GM18505 (cell line): Measurements from ENCODE around the gene TMEM273.

ENCODE experiments used
- ATAC-seq: cut with Tn5 transposase; IDR thresholded peaks from one replicate; pipeline ENCODE4 v1.9.1; 2021; ENCODE audit not compliant: unreplicated experiment
- POLR2A ChIP-seq: IDR thresholded peaks from 4 replicates; pipeline ENCODE4 v1.6.1; 2011; ENCODE audit warnings: borderline replicate concordance; ENCODE audit not compliant: insufficient read depth, insufficient read length; ENCODE audit errors: extremely low read depth

TMEM273 gene

GRCh38 chr10:49168831-49169500 is 19.2 kb downstream of the TMEM273 start:
- no peak for ATAC-seq
- TF ChIP-seq POLR2A: no peak

GRCh38 chr10:49168171-49168540 is 20.0 kb downstream of the TMEM273 start:
- ATAC-seq: no peak
- TF ChIP-seq POLR2A: no peak

DNA sequence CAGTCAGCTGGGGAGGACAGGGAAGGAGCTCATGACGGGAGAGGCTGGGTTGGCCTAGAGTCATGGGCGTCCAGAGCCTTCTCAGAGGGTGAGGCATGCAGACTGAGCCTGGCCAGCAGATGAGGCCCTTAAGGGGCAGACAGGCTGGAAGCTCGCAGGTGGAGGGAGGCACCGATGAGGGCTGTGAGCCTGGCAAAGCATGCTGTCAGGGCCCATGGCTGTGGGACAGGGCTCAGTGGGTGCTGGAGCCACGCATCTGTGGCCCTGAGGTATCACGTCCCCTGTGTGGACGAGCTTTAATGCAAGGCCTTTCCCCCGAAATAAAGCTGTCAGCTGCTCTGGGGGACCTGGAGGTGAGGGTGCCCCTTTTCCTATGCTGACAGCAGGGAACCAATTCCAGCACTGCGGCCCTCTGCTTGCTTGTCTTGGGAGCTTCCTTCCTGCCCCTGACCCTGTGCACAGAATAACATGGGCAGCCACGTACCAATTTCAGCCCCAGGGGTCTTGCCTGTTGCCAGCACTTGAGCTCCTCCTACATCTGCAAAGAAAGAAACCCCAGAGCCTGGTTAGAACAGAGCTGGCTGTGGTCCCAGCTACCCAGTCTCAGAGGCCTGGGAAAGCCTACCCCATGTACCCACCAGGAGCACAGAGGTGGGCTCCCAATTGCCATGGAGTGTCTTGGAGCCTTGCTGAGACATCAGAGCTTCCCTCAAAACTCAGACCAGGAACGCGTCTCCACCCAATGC is 20.6 kb downstream of the TMEM273 start:
- ATAC-seq: no peak

GRCh38 chr10:49166484-49167400 is 21.4 kb downstream of the TMEM273 start:
- ATAC-seq: no peak
- TF ChIP-seq POLR2A: no peak

More for the DNA sequence above, 20.6 kb downstream of the TMEM273 start:
- no peak for TF ChIP-seq POLR2A

DNA sequence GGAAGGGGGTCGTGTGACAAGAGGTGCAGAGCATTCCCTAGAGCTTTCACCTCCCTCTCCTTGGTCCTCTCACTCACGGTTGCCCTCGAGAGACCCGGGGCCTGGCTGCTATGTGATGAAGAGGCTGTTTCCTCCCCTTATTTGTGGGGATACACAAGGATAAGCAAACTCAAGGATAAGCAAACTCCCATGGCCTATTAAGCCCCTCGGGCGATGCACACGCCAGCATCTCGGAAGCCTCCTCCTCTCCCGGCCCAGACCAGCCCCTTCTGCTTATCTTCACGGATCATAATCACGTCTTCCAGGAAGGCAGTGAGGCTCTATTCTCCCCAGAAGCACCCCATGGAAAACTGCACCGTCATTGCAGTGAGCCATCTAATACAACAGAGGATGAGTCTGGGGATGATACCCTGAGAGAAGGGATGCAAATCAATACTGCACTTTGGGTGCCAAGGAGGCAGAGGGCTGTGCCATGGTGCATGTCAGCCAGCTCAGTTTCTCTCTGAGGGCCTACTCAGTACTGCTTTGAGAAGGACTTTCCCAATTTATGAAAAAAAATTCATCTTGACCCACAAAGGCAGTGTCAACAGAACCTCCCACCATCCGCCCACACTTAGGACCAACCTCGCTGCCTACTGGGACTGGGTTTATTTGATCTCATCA is 22.2 kb downstream of the TMEM273 start:
- TF ChIP-seq POLR2A: no peak
- no peak for ATAC-seq

DNA sequence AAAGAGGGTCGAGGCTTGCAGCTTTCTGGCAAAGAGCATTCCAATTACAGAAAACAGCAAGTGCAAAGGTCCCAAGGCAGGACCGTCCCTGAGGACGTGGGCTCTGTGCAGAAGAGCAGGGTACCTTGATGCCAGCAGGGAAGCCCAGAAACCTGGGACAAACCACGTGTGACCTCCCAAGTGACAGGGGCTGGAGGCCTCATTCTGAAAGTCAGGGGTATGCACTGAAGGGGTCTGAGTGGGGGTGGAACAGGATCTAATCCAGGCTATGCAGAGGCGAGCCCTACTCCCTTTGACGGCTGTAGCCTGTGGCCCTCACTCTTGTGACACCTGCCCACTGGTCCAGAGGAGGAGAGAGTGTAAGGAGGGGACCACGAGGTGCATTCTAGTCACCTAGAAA is 22.9 kb downstream of the TMEM273 start:
- no peak for ATAC-seq
- TF ChIP-seq POLR2A: no peak

DNA sequence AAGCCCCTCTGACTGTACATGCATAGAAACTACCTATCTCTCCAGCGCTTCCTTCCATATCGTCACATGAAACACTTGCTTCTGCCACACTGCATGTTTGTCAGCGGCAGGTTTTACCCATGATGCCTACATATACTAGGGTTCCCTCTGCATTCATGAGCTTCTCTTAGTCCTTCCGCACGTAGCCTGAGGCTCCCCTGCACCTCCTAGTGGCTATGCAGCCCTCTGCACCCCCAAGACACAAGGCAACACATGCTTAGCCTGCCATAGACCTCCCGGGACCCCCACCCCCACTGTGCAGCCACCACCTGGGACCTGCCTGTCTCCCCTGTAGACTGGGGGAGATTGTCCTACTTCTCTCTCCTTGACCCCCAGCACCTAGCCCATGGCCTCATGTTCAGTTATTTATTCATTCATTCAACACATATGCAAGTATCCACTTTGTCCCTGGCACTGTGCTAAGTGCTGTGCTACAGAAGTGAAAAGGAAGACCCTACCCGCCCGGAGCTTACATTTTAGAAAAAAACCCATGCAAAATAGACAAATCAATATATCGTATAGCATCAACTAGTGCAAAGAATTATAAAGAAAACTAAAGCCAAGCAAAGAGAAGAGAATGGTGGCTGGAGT is 23.5 kb downstream of the TMEM273 start:
- no peak for TF ChIP-seq POLR2A
- peak; percentile 87 for ATAC-seq

DNA sequence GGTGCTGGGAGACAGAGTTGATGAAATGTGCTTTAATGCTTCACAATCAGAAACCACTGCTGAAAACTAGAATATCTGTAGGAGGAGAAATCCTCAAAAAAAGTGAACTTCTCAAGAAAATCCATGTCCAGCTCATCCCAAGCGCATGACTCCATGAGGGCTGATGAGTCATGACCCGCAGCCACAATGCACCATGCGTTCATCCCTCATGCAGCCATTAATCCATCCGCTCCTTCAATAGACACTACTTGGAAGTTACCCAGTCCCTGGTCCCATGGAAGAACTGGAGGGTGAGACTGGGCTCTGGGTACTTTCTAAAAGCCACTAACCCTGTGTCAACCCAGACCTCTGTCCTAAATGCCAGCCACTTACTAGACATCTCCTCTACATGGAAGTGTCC is 24.4 kb downstream of the TMEM273 start:
- TF ChIP-seq POLR2A: no peak
- ATAC-seq: no peak

GRCh38 chr10:49162761-49163310 is 25.4 kb downstream of the TMEM273 start:
- ATAC-seq: no peak
- TF ChIP-seq POLR2A: no peak

DNA sequence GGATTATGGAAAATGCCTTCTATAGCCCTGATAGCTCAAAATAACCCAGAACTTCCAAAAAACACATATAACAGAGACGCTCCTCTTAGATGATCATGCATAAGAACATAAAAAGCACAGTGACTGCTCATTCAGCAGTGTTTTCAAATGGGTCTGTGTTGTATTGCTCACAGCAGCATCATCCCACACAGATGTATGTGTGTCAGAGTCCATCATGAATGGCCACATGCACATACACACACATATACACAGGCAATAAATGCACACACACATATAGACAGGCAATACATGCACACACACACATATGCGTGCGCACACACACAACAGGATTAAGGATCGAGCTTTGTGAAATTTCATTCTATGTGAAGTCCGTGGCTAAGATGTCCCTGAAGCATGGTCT is 26.1 kb downstream of the TMEM273 start:
- no peak for TF ChIP-seq POLR2A
- no peak for ATAC-seq

- ATAC-seq: no peak
- no peak for TF ChIP-seq POLR2A
These were observed 26.7 kb downstream of the TMEM273 start for GRCh38 chr10:49161411-49161997.

DNA sequence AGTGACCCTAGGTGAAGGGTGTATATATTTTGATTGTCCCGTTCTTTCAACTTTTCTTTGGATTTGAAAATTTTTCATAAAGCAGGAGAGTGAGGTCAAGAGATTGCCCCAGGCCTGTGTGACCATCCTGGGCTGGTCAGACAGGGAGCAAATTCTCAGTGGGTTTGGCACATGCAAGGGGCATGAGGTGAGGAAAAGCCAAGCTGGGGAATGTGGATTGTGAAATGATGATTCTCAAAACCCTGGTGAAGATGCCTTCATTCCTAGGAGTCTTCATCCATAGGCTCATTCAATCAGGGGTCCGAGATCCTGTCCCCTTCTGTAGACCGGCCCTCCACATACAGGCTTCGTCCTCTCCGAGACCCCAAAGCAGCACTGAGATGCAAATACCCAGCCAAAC is 27.4 kb downstream of the TMEM273 start:
- ATAC-seq: no peak
- no peak for TF ChIP-seq POLR2A

DNA sequence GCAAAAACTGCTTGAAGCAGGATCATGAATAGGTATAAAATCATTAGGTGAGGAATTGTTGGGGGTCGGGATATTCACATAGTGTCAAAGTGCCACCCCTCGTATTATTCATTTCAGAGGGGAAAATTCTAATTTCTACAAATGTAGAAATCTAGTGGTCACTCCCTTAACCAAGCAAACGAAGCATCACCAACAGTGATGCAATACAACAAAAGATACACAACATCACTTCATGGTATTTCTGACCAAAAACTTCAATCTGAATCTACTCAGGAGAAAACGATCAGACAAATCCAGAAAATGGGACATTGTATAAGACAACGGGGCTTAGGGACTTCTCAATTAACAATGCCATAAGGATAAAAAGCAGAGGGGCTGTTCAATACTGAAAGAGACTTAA is 28.1 kb downstream of the TMEM273 start:
- TF ChIP-seq POLR2A: no peak
- no peak for ATAC-seq

DNA sequence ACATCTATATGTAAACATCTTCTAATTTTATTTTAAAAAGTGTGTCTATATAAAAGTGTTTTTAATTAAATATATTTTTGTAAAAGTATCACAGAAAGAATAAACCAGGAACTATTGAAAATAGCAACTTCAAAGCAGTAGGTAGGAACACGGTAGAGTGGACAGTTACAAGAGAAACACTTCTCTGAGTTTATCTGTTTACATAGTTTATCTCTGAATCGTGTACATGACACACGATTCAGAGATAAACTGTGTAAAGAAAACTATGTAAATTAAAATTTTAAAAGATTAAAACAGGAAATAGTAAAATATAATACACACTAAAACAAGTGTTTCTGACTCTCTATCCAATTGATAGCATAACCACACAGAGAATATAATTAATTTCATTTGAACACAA is 29.3 kb downstream of the TMEM273 start:
- TF ChIP-seq POLR2A: no peak
- no peak for ATAC-seq
